ENCODE results near the gene ANGPTL5. TPM values are rescaled to one million over a fixed set of nuclear protein-coding genes. Genes with fewer than 3 reads are reported as not detected.

ANGPTL5 gene
- total RNA-seq, 1 donor from 2014 or later = not detected

DNA sequence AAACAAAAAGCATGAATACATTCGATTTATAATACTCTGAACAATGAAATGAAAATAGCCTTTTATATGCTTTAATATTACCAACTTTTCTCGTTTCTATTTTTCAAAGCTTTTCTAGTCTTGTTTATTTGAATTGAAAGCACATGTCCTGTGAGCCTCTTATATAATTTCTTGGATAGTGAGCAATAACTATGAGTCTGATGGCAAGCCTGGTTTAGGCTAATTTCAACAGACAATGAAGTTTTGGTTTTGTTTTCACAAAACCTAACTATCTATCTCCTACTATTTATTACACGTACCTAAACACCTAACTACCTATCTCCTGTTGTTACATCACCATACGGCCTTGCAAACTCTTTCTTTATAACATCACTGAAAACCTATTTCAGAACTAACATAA lies 30.7 kb downstream of the ANGPTL5 start:
- no peak for DNase-seq

DNA sequence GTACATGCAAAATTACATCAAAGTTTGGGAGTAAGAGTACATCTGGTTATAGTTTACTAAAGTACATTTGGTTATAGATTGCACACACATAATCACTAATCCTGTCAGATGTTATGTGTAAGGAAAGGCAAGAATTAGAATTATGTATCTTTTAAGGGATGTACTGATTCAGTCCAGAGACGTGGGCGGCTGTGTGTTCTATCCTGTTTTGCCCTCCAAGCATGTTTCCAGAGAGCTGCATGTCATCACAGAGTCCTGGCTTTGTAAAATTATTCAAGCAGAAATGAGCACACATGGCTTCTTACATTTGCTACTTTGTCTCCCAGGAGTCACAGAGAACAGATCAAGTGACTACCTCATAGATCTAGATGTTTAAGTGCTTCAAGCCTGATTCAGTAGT lies 34.7 kb downstream of the ANGPTL5 start:
- DNase-seq = no peak

DNA sequence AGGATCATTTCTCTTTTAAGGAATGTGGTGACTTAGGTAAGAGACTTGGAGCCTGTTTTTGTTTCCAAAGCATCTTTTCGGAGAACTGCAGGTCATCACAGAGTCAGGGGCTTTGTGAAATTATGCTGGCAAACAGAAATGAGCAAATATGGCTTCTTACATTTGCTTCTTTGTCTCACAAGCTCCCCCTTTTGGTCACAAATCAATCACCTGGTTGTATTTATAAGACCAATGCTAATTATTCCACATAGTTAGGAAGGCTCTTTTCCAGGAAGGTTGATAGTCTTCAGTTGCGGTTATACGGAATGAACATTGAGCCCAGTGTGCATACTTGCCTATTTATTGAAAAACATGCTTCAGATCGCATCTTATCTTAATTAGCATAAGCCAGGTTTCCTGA lies 36.1 kb downstream of the ANGPTL5 start:
- DNase-seq = peak; percentile 81

DNA sequence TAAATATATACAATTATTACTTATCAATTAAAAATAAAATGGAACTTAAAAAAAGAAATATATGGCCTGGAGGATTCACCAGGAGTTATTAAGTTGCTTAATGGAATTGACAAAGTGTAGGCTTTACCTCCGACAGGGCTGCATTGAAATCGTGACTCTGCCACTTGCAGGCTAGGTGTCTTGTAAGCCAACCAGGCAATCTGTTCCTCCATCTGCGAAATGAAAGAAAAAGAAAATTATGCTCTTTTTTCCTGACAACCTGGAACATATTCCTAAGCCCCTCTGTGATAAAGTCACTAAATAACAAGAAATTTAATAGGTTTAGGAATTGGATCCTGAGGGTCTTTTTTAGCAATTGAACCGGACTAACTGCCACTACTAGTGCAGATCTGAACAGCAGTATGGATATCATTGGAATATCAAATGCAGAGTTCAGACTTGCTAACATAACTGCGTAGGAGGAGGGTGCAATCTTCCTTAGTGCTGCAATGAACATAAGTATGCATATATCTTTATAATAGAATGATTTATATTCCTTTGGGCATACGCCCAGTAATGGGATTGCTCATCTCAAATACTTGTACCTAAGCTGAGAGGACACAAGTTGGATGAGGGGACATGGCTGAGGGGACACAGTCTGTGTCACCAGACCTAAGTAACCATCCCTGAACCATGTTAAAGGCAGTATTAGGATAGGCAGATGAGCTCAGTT lies 44.0 kb downstream of the ANGPTL5 start:
- no peak for DNase-seq

DNA sequence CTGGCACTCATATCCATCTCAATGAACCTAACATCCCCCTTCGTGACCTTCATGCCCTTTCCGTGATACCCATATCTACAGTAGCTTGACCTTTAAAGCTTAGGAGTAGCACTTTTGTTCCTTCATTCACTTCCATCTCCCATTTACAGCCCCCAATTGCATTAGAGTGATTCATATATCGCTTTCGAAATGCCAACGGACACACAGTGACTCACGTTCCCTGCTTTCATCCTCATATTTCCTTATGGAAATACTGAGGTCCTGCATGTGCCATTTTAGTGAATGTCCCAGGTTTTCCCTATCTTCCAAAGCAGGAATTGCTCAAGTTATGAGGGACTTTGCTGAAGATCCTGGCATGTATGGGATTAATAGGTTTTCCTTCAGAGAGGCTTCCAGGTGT lies 45.8 kb downstream of the ANGPTL5 start:
- DNase-seq = peak; percentile 75

DNA sequence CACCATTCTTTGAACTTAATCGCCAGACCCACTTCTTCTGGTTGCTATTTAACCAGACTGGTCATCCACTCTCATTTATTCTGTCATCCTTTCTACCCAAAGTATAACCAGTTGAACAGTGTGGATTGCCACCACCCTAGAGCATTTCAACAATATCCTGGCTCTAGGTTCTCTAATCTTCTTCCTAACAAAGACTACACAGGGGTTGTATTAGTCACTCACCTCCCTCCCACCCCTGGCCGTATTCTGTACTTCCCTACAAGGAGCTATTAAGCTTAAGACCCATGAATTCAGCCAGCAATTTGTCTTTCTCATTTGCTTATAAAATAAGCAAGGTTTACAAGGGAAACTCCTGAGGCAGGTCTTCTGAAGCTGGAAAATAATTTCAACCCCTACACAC lies 48.4 kb downstream of the ANGPTL5 start:
- DNase-seq = no peak

DNA sequence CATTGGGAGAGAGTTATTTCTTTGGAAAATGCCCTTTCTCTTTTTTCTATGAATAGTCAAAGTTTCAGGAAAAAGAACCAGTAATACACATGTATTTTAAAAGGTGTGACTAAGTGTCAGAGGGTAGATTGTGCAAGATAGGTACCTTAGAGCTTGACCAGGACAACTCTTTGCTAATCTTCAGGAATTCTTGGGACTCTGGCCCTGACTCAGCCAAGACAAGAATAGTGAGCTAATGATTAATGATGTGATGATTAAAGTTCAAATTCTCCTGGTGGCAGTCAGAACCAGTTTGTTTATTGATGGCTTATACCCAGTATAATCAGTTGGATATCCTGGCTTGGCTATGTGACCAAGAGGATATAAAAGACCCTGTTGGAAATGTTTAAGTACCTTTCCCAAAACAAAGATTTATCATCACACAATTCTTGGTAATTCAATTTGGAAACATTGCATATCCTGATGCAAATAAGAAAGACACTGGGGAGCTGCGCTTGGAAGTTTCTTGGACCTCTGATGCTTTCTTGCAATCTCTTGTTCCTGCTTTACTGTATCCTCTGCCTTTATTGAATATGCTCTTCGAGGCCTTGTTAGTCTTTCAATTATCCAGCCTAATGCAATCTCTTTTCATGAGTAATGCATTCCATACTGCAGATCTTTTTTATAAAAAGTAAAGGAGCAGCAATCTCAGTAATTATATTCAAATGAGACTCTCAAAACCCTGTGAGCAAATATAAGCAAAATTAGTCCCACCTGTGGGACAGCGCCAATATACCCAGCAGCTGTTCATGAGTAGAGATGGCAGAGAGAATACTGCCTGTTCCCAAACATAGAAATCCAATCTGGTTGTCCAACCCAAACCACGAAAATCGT lies 49.5 kb downstream of the ANGPTL5 start:
- DNase-seq = no peak

DNA sequence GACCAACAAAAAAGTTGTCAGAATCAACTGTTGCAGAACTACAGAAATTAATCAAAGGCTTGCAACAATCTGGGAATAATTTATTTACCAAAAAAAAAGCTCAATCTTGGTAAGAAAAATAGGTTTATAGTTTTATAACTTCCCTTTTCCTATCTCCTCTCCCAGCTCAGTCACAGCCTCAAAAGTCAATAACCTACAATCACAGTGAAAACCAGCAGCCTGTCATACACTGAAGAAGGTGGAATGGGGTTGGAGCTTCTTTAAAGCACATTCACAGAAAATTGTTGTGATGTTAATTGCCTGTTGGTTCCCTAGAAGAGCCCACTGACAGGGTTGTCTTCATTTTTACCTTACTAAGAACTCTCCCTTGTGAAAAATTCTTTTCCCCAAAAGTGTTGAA lies 52.2 kb downstream of the ANGPTL5 start:
- DNase-seq = no peak

DNA sequence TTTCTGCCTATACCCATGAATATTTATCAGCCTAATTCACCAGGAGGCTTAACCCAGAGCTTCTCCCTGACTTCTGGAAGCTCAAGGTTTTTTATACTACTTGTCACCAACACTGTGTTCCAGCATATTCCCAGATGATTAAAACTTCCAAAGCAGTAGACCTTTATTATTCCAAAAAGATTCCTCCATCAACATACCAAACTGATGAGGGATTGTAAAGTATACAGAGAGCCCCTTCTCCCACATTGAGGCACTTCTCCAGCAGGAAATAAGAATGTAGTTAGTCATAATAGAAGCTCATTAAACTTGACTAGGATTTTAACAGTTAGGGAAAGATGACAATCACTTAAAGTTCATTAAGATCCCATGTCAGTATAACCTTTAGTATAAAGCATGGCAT lies 53.0 kb downstream of the ANGPTL5 start:
- peak; percentile 68 for DNase-seq

DNA sequence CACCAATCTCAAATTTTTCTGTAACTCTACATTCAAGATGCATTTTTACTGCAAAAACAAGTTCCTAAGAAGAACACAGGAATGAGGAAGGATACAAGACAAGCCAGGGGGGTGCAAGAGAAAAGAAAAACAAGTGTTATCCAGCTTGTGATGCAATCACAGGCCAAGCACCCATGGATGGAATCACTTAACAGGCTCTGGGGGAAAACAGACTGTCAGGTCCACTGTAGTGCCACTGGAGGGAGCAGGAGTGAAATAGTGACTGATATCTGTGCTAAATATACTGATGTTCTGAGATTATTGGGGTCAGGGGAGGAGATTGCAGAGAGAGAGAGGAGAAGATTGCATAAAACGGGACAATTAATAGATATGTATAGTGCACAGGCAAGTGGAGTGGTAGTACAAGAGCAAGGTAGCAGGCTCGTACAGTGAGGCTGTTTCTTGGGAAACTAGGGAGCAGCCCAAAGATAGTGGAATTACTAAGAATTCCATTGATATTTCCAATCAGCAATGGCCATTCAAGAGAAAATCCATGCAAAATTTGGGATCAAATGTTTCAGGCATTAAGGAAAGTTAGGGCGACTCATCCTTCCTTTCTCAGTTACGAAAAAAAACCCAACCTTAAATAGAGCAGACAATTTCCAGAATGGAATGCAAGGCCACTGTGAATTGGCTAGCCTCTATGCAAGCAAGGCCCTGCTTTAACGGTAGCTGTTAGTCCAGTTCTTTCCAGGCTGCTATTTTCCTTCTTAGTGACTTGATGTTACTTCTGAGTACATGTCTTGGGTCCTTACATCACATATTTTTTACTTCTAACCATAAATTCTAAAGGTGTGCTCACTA lies 53.7 kb downstream of the ANGPTL5 start:
- DNase-seq = peak; percentile 71

DNA sequence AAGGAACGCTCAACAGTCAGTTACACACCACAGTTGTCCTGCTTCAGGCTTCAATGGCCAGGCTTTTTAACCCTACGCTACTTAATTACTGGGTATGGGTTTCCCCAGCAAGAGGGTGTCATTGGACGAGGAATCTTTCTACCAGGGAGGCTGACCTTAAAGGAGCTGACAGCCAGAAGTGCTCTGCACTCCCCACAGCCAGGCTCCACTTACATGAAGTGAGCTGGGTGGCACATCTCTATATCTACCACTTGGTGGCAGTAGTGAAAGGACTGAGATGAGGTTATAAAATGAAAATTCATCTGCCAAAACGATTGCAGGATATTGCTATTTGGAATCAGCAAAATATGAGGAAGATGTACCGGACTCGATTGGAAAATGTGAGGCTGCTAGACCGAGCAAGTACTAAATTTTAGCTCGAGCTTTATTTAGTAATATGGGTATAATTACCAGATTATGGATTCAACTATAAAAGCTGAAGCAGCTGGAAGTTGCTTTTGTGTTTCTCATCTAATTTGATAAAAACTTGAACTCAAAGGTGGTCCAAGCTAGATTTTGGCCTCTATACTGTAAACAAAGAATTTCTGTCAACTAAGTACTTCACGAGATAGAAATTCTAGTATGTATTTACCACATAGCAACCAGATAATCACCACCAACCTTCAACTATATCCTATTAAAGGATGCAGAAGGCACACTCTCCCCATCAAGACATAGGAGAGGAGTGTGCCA lies 55.5 kb downstream of the ANGPTL5 start:
- DNase-seq = peak; percentile 77

DNA sequence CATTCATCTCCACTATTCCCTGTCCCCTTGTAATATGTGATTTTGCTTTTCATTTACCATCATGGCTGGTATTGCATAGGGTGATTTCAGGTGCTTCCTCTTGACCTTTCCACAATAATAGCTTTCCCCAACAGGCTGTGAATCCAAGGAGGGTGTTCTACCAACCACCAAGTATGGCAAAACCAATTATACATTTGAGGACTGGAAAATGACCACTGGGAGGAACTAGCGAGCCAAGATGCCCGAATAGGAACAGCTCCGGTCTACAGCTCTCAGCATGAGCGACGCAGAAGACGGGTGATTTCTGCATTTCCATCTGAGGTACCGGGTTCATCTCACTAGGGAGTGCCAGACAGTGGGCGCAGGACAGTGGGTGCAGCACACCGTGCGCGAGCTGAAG lies 64.1 kb downstream of the ANGPTL5 start:
- DNase-seq = peak; percentile 13

DNA sequence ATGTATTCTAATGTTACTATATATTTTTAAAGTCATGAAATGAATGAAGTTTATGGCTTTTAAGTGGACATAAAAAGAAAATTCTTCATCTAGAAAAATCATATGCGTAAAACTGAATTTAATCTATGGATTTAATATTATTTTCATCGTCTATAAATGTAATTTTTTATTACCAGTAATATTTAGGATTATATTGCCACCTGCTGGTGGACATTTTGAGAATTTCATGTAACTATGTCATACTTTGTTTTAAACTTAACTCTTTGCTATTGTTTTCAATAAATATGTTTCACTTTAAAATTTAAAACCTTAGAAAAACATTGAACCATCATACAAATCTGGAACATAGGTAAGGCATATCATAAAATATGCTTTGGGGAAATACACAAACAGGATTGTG lies 68.1 kb downstream of the ANGPTL5 start:
- peak; percentile 46 for DNase-seq

DNA sequence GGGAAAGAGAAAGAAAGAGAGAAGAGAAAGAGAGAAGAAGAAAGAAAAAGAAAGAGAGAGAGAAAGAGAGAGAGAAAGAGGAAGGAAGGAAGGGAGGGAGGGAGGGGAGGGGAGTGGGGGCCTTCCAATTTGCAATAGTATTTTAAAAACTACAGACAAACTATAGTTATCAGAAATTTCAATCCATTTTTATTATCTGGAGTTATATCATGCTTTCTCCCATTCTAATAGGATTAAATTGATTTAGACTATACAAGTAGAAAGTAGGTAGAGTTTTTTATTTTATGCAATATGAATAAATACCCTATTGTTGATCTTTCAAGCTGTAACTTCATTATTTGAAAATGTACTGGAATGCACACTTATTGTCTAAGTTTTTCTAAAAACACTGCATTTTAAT lies 71.7 kb downstream of the ANGPTL5 start:
- DNase-seq = no peak

DNA sequence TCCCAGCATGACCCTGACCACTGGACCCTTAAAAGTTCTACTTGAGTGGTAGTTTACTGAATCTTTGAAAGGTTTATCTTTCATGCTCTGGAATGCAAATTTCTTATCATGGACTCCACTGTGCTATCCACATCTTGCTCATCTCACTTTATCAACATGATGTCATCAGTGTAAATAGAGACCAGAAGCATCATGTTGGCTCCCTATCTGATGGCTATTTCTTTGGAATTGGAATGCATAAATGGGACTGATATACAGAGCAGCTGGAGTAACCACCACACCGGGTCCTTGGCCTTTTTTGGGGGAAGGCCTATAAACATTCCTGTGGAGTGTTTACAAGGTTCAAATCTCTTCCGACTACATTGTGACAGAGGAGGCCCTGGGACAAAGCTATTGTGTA lies 75.6 kb downstream of the ANGPTL5 start:
- DNase-seq = no peak

Other genes with a start within 250 kb of the ANGPTL5 start
- gene CEP126, start 1.5 kb downstream of the ANGPTL5 start, total RNA-seq = 0.34 and 1.1 TPM in 2 replicates
- 0.09 TPM in 1 of 2 replicates, not detected in the other for gene CFAP300, start 130.9 kb upstream of the ANGPTL5 start, total RNA-seq
- 84.2 and 85.0 TPM in 2 replicates for gene YAP1, start 193.9 kb upstream of the ANGPTL5 start, total RNA-seq

Data from dermis blood vessel endothelial cell (primary cell).